HG02571 (cell line): ENCODE measurements around the gene RTN4RL1.
"Not testable (repeated sequence)": the region's sequence is repeated elsewhere in the genome, so short reads cannot be mapped to it uniquely, and the experiment has no call there.

ENCODE experiments used
- ATAC-seq: cut with Tn5 transposase; IDR thresholded peaks from one replicate; pipeline ENCODE4 v1.9.1; 2021; ENCODE audit warnings: mild to moderate bottlenecking, moderate library complexity; ENCODE audit not compliant: unreplicated experiment

The RTN4RL1 gene

DNA sequence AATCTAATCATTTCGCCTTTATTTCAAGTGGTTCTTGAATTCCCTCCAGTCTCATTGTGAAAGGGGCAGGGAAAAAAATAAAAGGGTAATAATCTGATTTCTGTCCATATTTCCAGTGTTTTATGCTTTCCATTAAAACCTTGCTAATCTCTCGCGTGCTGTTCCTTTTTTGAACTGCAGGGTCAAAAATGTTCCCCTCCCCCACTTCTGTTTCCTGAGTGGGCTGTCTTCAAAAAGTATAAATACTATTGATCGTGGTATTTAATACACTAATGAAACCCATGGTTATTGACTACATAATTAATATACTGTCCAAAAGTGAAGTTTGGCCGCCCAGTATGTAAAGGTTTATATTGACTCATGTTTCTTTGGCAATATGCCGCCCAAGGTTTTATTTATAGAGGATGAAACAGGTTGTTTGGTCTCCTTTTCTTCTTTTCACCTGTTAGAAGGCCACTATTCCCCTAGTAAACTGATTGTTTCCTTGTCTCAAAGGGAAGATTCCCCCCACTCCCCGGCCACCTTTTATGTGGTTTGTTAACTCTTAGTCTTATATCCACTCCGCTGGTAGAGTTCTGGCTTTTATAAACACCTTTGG, 125.6 kb downstream of the RTN4RL1 start:
- ATAC-seq = no peak

DNA sequence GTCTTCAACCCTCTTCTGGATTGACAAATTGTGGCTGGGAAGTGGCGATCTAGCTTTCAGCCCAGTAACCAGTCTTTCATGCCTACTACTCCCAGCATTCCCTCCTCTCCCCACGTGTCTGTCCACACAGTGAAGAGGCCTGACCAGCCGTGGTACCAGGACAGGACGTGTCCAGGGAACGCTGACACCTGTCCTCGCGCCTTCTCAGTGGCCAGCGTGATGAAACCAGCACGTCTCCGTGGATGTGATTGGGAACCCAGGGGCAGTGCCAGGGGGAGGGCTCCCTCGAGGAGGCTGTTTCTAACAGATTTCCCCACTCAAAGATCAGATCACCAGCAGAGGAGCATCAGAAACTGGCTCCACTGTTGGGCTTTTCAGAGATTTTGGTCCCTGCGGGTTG, 126.3 kb downstream of the RTN4RL1 start:
- no peak for ATAC-seq

DNA sequence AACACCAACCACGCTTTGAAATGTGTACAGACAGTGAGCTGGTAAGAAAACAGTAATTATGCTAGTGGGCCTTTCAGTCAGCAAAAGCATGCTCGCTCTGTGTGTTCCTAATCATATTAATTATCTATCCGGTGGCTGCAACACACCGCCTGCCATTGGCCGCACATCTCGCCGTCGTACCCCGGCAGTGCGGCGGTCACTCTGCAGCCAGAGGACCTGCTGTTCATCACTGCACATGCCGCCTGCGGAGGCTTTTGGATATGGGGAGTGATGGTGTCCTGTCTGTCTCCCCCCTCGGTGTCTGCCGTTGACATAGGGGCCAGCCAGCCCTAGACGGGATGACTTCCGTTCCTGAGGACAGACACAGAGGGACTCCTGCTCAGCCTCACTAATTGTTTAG, 126.8 kb downstream of the RTN4RL1 start:
- no peak for ATAC-seq

DNA sequence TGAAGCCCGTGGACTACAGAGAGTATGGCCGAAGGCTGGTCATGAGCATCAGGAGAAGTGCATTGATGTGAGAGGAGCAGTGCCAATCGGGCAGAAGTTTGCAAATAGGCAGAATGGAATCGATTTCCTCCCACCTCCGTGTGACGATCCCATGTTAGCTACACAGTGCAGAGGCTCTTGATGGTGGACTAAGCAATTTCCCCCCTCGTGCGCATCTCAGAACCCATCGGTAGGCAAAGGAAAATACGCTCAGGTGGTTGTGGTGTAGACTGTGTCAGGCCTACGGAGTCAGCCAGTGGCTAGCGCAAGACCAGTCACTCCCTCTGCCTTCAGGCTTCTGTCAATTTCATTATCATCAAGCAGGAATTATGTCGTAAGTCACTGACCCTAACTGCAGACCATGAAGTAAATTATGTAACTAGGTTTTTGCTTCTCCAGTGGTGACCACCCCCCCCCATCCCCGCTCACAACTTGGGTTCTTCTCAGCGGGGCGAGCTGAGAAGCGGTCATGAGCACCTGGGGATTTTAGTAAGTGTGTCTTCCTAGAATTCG, 128.0 kb downstream of the RTN4RL1 start:
- no peak for ATAC-seq

DNA sequence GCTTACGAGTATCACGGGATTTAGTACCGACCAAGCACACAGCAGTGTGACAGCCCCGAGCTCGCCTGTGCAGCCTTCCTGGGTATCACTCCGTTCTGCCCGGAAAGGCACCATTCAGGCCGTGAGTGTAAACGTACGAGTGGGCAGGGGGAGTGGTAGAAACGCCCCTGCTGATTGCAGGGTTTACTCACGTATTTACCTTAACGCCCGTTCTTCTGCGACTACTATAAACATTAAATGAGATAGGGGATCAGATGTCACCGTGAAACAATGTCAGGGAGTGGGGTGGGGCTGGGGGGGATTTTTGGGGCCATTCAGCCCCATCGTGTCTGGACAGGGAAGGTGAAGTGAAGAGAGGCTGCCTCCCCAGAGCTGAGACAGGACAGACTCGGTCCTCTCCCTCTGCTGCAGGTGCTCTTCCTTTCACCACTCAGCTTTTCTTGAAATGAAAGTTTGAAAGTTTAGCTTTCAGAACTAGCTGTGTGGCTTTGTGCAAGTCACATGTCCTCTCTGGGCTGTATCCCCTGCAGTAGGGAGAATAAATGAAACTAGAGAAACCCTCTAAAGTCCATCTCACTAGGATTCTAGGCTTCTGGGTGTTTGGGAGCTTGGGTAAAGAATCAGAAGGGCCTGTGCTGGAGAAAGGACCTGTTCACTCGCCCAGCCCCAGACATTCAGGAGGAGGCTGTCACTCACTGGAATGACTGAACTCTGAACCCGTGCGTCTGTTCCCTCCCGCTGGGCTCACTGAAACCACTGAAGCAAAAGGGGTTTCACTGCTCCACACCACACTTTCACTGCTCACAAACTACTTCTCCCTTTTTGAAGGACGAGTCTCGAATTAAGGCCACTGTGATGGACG, 128.7 kb downstream of the RTN4RL1 start:
- ATAC-seq = no peak

DNA sequence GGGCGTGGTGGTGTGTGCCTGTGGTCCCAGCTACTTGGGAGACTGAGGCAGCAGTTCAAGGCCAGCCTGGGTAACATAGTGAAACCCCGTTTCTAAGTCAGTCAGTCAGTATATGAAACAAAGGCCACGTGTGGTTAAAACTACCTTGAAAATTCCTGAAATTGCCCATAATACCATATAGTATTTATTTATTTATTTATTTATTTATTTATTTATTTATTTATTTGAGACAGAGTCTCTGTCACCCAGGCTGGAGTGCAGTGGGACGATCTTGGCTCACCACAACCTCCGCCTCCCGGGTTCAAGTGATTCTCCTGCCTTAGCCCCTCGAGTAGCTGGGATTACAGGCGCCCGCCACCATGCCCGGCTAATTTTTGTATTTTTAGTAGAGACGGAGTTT, 129.7 kb downstream of the RTN4RL1 start:
- ATAC-seq = not testable (repeated sequence)

DNA sequence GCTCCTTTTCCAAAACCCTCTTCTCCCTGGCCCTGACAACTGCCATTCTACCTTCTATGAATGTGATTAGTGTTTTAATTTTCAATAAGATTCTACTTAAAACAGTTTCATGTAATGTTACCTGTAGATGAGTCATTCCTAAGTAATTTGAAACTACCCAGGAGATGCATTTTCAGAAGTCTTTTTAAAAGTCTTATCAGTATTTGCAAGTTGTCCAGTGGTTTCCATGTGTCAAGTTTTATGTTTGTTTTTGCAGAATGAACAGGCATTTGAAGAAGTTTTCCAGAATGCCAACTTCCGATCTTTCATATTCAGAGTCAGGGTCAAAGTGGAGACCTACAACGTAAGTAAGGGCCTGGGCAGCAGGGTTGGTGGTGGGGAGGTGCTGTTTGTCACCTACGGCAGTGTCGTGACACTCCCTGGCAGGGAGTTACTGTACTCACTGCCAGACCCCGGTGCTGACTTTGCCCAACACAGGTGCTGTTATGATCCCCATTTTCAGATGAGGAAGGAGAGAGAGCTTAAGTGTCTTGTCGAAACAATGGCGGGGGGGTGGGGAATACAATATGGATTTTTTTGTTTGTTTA, 130.3 kb downstream of the RTN4RL1 start:
- no peak for ATAC-seq

DNA sequence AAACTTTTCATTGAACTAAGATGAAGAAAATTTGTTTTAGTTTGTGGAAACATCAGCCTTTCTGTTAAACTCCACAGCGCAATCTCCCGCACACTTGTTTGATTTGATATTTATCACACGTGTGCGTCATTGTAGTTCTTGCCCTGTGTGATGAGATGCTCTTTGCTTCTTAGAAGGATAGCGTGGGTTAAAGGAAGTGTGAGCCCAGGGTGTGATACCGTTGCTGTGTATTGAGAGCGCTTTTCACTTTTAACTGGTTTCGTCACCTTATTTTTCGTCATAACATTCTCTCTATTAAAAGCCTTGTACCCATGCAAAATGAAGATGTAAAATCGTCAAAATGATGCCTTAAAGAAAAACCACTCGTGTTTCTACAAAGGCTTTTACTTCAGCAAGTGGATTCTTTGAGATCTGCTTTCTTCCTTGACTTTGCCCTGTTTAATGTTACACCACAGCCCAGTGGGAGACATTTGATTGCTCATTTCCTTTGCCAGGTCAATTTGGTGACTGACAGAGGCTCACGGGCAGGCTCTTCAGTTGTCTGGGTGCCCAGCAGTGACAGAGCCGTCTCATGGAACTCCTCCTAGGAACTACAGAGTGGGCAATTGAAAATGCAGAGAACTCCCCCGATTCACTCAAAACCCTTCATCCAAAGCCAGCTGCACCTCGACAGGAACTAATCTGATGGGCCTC, 134.2 kb downstream of the RTN4RL1 start:
- ATAC-seq = no peak

DNA sequence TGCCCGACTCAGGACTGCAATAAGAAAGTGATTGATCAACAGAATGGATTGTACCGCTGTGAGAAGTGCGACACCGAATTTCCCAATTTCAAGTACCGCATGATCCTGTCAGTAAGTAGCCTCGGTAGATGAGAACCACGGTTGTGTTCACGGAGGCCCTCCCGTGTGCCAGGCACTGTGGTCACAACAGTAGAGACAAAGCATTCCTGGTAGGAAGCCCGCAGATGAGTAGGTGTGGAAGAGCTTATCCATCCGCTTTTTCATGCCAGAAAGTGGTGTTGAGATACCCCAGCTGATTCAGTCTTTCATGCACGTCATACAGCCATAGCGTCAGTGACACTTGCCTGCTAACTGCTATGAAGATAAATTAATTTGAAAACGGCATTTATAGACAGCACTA, 136.4 kb downstream of the RTN4RL1 start:
- ATAC-seq = no peak
